Measurements from ENCODE around the gene NR6A1. TPM values are rescaled to one million over a fixed set of nuclear protein-coding genes. Genes with fewer than 3 reads are reported as not detected.

The NR6A1 gene
- polyA plus RNA-seq, 1 experiment, result 0.25 TPM

DNA sequence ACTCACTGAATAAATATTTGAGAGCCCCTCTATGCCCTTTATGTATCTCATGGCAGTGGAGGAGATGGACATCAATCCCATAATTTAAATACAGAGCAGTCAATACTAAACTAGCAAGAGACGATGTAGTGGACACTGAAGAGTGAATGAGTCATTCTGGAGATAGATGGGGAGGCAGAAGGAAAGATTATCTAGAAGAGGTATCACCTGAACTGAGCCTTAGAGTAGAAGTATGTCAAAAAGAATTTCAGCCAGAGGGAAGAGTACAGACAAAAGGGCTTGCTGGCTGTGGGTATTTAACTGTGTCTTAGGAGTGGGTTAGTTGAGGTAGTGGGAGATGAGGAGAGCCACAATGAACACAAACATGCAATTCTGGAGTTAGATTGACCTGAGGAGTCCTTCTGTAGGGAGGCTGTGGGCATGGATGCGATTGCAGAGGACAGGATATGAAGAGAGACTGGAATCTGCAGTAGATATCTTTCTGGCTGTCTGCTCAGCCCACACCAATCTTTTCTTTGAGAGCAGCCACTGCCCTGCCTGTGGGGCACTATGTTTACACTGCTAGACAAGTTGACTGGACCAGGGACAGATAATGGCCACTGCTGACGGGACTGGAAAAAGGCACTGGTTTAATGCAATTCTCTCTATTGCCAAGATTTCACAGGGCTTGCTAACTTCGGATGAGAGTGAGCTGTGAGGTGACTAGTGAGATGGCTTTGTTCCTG lies 200.0 kb downstream of the NR6A1 start:
- CTCF ChIA-PET, result interaction anchor here (0.6 to 0.9 kb wide), 4 partner anchors 9 to 163 kb away, joined by 3 read pairs; no protein-coding TSS in a partner anchor
- POLR2A ChIA-PET, result no interaction called here

DNA sequence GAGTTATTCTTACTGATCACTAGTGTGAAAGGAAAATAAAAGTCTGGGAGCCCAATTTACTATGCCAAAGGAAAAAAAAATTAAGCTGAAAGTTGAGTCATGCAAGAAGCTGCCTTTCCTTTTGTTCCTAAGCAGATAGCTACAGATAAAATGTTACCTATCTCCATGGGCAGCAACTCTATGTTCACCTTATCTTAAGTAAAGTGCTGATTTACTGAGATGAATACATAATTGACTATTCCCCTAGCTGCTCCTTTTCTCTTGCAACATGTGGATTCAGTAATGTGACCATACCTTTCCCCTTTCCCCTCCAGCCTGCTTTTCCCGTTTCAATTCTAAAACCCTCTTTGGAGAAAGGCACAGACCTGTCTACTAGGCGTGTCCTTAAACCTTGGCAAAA lies 201.2 kb downstream of the NR6A1 start:
- ChIA-PET CTCF (no interaction called here), POLR2A (no interaction called here)
- Histone ChIP-seq H3K4me3 (ENCODE audit: low read depth, low read length) (no peak overlapping the region), H3K27me3 (ENCODE audit: control insufficient read depth, insufficient read depth, low read length) (no peaks in the 10 kb centered on the region), H3K36me3 (ENCODE audit: control insufficient read depth, insufficient read depth, low read length) (no peaks in the 10 kb centered on the region)
- TF ChIP-seq CTCF (IDR thresholded peaks at IDR 0.05; ENCODE audit: insufficient read depth, low read depth, low read length), result no peak
- no peak for DNase-seq (ENCODE audit: low read depth)

More for the DNA sequence above, 200.0 kb downstream of the NR6A1 start:
- Histone ChIP-seq H3K36me3 (ENCODE audit: control insufficient read depth, insufficient read depth, low read length) (no peaks in the 10 kb centered on the region), H3K27me3 (ENCODE audit: control insufficient read depth, insufficient read depth, low read length) (no peaks in the 10 kb centered on the region), H3K4me3 (ENCODE audit: low read depth, low read length) (no peak overlapping the region)
- DNase-seq (ENCODE audit: low read depth), result no peak
- no peak for TF ChIP-seq CTCF (IDR thresholded peaks at IDR 0.05; ENCODE audit: insufficient read depth, low read depth, low read length)

GRCh38 chr9:124567362-124567761 lies 203.7 kb downstream of the NR6A1 start:
- Histone ChIP-seq H3K36me3 (ENCODE audit: control insufficient read depth, insufficient read depth, low read length) (no peaks in the 10 kb centered on the region), H3K4me3 (ENCODE audit: low read depth, low read length) (no peak overlapping the region), H3K27me3 (ENCODE audit: control insufficient read depth, insufficient read depth, low read length) (no peaks in the 10 kb centered on the region)
- no peak for TF ChIP-seq CTCF (IDR thresholded peaks at IDR 0.05; ENCODE audit: insufficient read depth, low read depth, low read length)
- ChIA-PET POLR2A (no interaction called here), CTCF (interaction anchor here (1.4 to 1.9 kb wide), 2 partner anchors 16 to 50 kb away, joined by 4 read pairs; no protein-coding TSS in a partner anchor)
- no peak for DNase-seq (ENCODE audit: low read depth)

DNA sequence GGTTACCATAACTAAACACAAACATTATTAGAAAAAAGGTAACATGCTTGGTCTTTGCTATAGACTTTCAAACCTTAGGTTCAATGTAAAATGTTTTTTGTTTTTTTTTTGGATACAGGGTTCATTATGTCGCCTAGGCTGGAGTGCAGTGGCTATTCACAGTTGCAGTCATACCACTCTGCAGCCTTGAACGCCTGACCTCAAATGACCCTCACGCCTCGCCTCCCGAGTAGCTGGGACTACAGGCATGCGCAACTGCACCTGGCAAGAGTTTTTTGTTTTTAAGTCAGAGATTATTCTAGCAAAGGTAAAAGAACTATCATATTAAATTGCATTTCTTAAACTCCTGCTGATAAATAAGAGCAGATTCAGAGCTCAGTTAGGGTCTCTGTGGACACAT lies 208.8 kb downstream of the NR6A1 start:
- TF ChIP-seq CTCF (IDR thresholded peaks at IDR 0.05; ENCODE audit: insufficient read depth, low read depth, low read length), result no peak
- no peak overlapping the region for H3K4me3 ChIP-seq (ENCODE audit: low read depth, low read length)
- DNase-seq (ENCODE audit: low read depth), result no peak
- ChIA-PET POLR2A (no interaction called here), CTCF (interaction anchor here (1.0 to 3.7 kb wide), 5 partner anchors 9 to 43 kb away, joined by 3 to 18 read pairs (median 3); no protein-coding TSS in a partner anchor)
- no peaks in the 10 kb centered on the region for H3K36me3 ChIP-seq (ENCODE audit: control insufficient read depth, insufficient read depth, low read length)
- no peaks in the 10 kb centered on the region for H3K27me3 ChIP-seq (ENCODE audit: control insufficient read depth, insufficient read depth, low read length)

DNA sequence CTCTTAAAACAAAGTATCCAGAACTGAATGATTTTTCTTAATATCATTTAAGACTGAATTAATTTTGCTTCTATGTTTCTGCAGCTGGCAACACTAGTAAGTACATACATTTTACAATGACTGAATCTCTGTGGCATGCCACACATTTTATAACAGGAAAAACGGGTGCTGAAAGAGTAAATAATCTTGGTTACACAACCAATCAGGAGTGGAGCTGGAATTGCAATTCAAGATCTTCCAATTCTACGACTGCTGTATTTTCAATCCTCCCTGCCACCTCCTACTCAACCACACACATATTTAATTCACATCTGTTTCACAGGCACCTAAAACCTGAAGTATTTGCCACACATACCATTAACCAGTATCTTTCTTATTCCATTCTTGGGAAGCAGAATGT lies 211.2 kb downstream of the NR6A1 start:
- no peak for DNase-seq (ENCODE audit: low read depth)
- Histone ChIP-seq H3K4me3 (ENCODE audit: low read depth, low read length) (no peak overlapping the region), H3K27me3 (ENCODE audit: control insufficient read depth, insufficient read depth, low read length) (no peaks in the 10 kb centered on the region), H3K36me3 (ENCODE audit: control insufficient read depth, insufficient read depth, low read length) (no peaks in the 10 kb centered on the region)
- no peak for TF ChIP-seq CTCF (IDR thresholded peaks at IDR 0.05; ENCODE audit: insufficient read depth, low read depth, low read length)
- POLR2A ChIA-PET, result no interaction called here
- CTCF ChIA-PET, result interaction anchor here (1.2 to 1.3 kb wide), 2 partner anchors 13 to 23 kb away, joined by 3 read pairs; no protein-coding TSS in a partner anchor

Data from BJ (cell line).